GM21367 (cell line): ENCODE measurements around the gene CAMK2N1.

ENCODE experiments used
- ATAC-seq: cut with Tn5 transposase; IDR thresholded peaks from one replicate; pipeline ENCODE4 v1.9.1; 2021; ENCODE audit not compliant: unreplicated experiment

Gene CAMK2N1

DNA sequence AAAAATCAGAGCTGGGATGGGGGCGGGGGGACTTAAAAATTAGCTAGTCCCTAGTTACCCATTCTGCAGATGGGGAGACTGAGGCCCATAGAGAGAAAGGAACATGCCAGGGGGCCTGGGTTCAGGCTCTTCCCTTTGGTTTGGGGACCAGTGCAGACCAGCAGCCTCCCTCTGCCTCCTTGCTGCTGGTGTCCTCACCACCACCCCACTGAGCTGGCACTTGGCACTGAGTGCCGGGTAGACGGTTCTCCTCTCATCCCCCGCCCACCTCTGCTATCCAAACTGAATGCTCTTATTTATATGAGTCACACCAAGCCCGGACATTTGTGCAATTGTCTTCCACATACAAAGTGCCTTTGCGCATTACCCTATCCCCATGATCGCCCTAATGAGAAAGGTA is 39.2 kb downstream of the CAMK2N1 start:
- no peak for ATAC-seq

DNA sequence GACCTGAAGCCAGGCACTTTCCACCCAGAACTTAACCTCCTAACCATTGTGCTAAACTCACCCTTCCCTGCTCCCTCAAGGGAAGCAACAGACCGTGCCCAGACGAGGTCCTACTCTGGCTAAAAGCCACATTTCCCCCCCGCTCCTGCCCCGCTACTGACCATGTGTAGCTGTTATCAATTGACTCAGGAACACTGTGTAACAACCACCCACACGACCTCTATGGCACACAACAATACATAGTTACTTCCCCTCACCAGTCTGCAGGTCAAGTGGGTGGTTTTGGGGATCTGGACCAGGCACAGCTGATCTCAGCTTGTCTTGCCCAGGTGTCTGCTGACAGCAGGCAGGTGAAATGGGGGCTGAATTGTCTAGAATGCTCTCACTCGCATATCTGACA is 40.1 kb downstream of the CAMK2N1 start:
- ATAC-seq: no peak

DNA sequence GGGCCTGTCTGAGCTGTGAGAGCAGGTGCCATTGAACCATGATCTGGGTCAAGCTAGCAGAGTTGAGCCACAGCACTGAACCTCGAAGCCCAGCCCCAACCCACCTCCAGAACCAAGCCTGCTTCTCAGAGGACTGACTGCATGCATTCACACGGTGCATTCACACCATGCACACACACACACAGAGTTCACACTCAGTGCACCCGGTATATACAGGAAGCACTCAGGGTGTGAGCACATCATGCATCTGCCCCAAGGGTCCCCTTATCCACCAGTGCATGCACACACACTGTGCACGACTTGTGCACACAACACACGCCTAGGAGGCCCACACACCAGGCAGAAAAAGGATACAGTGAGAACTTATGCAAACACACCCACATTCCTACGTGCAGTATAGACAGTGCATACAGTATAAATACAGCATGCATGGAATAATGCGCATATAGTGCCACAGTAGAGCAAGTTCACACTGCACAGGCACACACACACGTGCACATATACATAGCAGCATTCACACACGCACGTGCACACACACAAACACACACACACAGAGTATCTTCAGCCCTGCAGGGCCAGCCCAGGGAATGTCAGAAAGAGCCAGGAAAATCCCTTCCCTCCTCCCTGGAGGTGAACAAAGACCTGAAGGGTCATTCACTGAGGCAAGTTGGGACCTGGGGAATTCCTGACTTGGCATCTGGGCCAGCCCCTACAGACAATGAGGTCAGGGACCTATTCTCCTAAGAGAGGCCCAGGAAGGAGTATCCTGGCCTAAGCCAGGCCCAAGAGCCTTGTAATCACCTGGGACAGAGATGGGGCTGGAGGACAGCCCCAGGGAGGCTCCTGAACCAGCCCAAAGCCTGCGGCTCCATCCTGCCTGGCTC is 42.1 kb downstream of the CAMK2N1 start:
- no peak for ATAC-seq

DNA sequence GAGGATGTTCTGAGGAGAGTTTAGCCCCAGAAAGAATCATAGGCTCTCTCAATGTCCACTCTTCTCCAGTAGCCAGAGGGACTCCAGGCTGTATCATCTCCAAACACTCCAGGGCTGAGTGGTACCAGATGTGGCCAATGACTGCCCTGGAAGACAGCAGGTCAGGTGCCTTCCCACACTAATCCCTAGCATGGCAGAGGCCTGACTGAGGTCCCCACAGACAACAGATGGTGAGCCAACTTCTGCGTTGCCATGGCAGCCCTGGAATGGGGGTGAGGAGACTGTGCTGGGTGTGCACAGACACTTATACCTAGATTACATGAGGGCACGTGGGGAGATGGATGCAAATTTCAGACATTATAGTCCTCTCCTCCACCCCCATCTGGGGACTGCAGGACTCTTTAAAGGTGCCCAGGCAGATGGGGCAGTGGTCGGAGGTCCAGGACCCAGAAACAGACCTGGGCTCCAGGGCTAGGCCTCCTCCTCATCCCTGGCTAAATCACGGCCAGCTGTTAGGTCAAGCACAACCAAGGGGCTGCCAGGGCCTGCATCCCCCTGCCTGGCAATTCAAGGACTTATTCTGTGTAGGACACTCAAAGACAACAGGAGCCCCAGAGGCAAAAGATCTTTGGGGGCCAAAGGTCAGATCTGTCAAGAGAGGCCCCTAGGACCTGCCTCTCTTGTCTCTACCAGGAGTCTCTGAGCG is 42.9 kb downstream of the CAMK2N1 start:
- no peak for ATAC-seq

DNA sequence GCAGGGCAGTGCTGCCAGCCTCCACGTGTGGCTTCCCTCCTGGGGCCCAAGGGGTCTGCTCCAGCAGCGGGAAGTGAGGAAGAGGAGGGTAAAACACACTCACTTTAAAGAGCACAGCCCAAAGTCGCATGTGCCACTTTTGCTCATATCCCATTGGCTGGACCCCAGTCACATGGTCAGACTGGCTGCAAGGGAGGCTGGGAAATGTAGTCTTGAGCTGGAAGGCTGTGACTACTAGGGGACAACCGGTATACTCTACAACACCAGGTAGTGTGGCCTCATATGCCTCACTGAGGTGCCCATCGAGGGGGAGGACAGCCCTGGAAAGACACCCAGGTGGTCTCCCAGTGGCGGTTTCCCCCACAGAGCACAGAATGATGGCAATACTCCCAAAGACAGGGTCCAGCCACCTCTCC is 45.2 kb downstream of the CAMK2N1 start:
- no peak for ATAC-seq

DNA sequence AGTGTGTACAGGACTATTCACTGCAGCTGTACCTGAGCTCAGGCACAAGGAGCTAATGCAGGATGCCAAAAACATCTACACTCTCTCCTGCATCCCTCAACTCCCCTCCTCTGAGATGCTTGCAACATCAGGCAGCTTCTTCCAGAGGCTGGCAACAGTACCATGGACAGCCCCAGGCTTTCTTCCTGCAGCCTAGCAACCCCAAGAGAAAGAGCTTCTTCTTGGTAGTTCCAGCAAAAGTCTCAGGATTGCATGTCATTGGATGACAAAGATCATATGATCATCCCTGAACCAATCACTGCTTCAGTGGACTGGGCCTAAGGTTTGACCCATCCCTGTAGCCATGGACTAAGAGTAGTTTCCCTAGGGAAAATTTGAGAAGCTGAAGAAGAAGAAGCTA is 46.7 kb downstream of the CAMK2N1 start:
- ATAC-seq: no peak

DNA sequence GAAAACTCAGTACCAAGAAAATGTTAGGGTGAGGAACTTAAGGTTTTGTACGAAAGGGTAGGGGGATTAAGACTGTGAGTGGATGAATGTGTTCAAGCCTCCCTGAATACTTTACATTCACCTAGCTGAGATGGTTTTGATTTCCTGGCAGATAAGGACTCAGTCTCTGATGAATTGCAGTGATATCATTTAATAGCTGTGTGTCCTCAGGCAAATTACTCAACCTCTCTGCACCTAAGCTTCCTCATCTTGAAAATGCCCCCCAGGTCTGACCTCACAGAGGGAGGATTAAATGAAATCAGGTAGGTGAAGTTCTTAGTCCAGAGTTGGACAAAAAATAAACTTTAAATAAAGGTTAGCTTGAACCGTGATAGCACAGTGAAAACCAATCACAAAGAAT is 48.4 kb downstream of the CAMK2N1 start:
- no peak for ATAC-seq

DNA sequence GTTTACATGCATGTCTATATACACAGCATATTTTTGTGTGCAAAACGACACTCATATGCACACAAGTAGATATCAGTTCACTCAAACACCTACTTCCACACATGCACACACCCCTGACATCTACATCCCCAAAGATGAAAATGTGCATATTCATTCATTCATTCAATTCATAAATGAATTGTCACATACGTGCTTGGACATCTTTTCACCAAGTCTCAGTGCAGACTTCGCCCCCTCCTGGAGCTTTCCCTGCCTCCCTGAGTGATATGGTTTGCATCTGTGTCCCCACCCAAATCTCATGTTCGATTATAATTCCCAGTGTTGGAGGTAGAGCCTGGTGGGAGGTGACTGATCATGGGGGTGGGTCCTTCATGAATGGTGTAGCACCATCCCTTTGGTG is 53.1 kb downstream of the CAMK2N1 start:
- no peak for ATAC-seq
